ENCODE results near the gene SNAPC1.

The SNAPC1 gene

GRCh38 chr14:61747342-61747741 lies 14.9 kb upstream of the SNAPC1 start:
- DNase-seq (ENCODE audit: low read depth, low spot score), result no peak
- CTCF ChIA-PET, result interaction anchor here (1.7 to 1.8 kb wide), 2 partner anchors 28 to 291 kb away, joined by 3 to 8 read pairs; no protein-coding TSS in a partner anchor
- POLR2A ChIA-PET, result no interaction called here
- TF ChIP-seq CTCF (IDR thresholded peaks at IDR 0.05; ENCODE audit: insufficient read depth, low read length, missing control alignments), result no peak
- H3K4me3 ChIP-seq (ENCODE audit: low read depth, low read length), result no peak overlapping the region

- ChIA-PET POLR2A (interaction anchor here (0.6 to 1.0 kb wide), 2 partner anchors 12 to 277 kb away, joined by 5 read pairs; partner anchors contain the start of gene SNAPC1), CTCF (interaction anchor here (1.0 to 2.2 kb wide), 7 partner anchors 10 to 288 kb away, joined by 3 to 6 read pairs (median 3); partner anchors contain the start of gene SNAPC1)
- TF ChIP-seq CTCF (IDR thresholded peaks at IDR 0.05; ENCODE audit: insufficient read depth, low read length, missing control alignments), result no peak
- no peak for DNase-seq (ENCODE audit: low read depth, low spot score)
- H3K4me3 ChIP-seq (ENCODE audit: low read depth, low read length), result peak overlapping the region; percentile 35
Observed at GRCh38 chr14:61749264-61749663, 13.0 kb upstream of the SNAPC1 start.

GRCh38 chr14:61749867-61750266 lies 12.4 kb upstream of the SNAPC1 start:
- ChIA-PET POLR2A (interaction anchor here (1.0 kb wide), 1 partner anchor 12 kb away, joined by 5 read pairs; the partner anchor contains the start of gene SNAPC1), CTCF (interaction anchor here (1.0 to 2.2 kb wide), 4 partner anchors 12 to 289 kb away, joined by 3 to 6 read pairs (median 4); partner anchors contain the start of gene SNAPC1)
- DNase-seq (ENCODE audit: low read depth, low spot score), result no peak
- TF ChIP-seq CTCF (IDR thresholded peaks at IDR 0.05; ENCODE audit: insufficient read depth, low read length, missing control alignments), result no peak
- H3K4me3 ChIP-seq (ENCODE audit: low read depth, low read length), result peak overlapping the region; percentile 44

GRCh38 chr14:61750708-61751474 lies 11.3 kb upstream of the SNAPC1 start:
- no peak for TF ChIP-seq CTCF (IDR thresholded peaks at IDR 0.05; ENCODE audit: insufficient read depth, low read length, missing control alignments)
- peak overlapping the region; percentile 44 for H3K4me3 ChIP-seq (ENCODE audit: low read depth, low read length)
- CTCF ChIA-PET, result interaction anchor here (0.6 to 2.1 kb wide), 3 partner anchors 11 to 222 kb away, joined by 3 to 7 read pairs (median 4); partner anchors contain the start of gene SNAPC1
- POLR2A ChIA-PET, result no interaction called here
- no peak for DNase-seq (ENCODE audit: low read depth, low spot score)

GRCh38 chr14:61751475-61751989 lies 10.7 kb upstream of the SNAPC1 start:
- H3K4me3 ChIP-seq (ENCODE audit: low read depth, low read length), result no peak overlapping the region
- DNase-seq (ENCODE audit: low read depth, low spot score), result no peak
- no peak for TF ChIP-seq CTCF (IDR thresholded peaks at IDR 0.05; ENCODE audit: insufficient read depth, low read length, missing control alignments)
- POLR2A ChIA-PET, result no interaction called here
- CTCF ChIA-PET, result interaction anchor here (0.6 to 2.1 kb wide), 3 partner anchors 10 to 259 kb away, joined by 3 to 7 read pairs (median 3); partner anchors contain the start of gene SNAPC1

GRCh38 chr14:61752626-61753025 lies 9.6 kb upstream of the SNAPC1 start:
- ChIA-PET POLR2A (no interaction called here), CTCF (interaction anchor here (1.0 to 2.1 kb wide), 5 partner anchors 9 to 292 kb away, joined by 3 to 7 read pairs (median 5); partner anchors contain the start of gene SNAPC1)
- no peak overlapping the region for H3K4me3 ChIP-seq (ENCODE audit: low read depth, low read length)
- DNase-seq (ENCODE audit: low read depth, low spot score), result no peak
- no peak for TF ChIP-seq CTCF (IDR thresholded peaks at IDR 0.05; ENCODE audit: insufficient read depth, low read length, missing control alignments)

Data from AG04449 (cell line).